OCI-LY3 (cell line): ENCODE results near the gene TAF11.

Experiments used
- H2AFZ ChIP-seq: fragments of 200-600, 300-600 bp; shearing (Covaris generic); 2 replicates; pipeline ENCODE4 v1.6.0; 2014; ENCODE audit warnings: antibody characterized with exemption, low read depth, low read length
- H3K27ac ChIP-seq: fragments of 200-600, 300-600 bp; sonication (generic); 2 replicates; pipeline ENCODE4 v1.5.1; 2014; ENCODE audit warnings: mild to moderate bottlenecking, low read length, moderate library complexity, mixed read lengths
- H3K27me3 ChIP-seq: fragments of 200-600, 300-600 bp; sonication (generic); 2 replicates; pipeline ENCODE4 v1.6.1; 2014; ENCODE audit warnings: low read depth, low read length, mixed read lengths
- H3K36me3 ChIP-seq: fragments of 200-600, 300-600 bp; sonication (generic); replicated peaks from 2 replicates; pipeline ENCODE3; 2014; ENCODE audit warnings: low read depth, low read length, mixed read lengths
- H3K4me1 ChIP-seq: fragments of 300-600, 200-600 bp; sonication (generic); 2 replicates; pipeline ENCODE4 v1.6.1; 2014; ENCODE audit warnings: low read length, mixed read lengths
- H3K4me2 ChIP-seq: fragments of 200-600, 300-600 bp; sonication (generic); 2 replicates; pipeline ENCODE4 v1.6.1; 2014; ENCODE audit warnings: low read length, mixed read lengths
- H3K4me3 ChIP-seq: fragments of 300-600, 200-600 bp; sonication (generic); 2 replicates; pipeline ENCODE4 v1.5.1; 2014; ENCODE audit warnings: antibody characterized with exemption, mild to moderate bottlenecking, low read length, moderate library complexity
- H3K79me2 ChIP-seq: fragments of 300-600, 200-600 bp; shearing (Covaris generic); 2 replicates; pipeline ENCODE4 v1.6.1; 2014; ENCODE audit warnings: mild to moderate bottlenecking, low read length, mixed read lengths
- H3K9ac ChIP-seq: fragments of 300-600, 200-600 bp; shearing (Covaris generic); 2 replicates; pipeline ENCODE4 v1.6.0; 2014; ENCODE audit warnings: mild to moderate bottlenecking, low read length, moderate library complexity
- H3K9me3 ChIP-seq: fragments of 200-600, 300-600 bp; shearing (Covaris generic); 2 replicates; pipeline ENCODE4 v1.6.1; 2014; ENCODE audit warnings: low read length, mixed read lengths; ENCODE audit not compliant: insufficient read depth
- H4K20me1 ChIP-seq: fragments of 200-600, 300-600 bp; sonication (generic); 2 replicates; pipeline ENCODE4 v1.6.1; 2016; ENCODE audit warnings: low read length, mixed read lengths; ENCODE audit not compliant: insufficient read depth
- EZH2phosphoT487 ChIP-seq: fragments of 200-600 bp; shearing (Covaris generic); IDR thresholded peaks from 2 replicates; pipeline ENCODE4 v1.6.1; 2018; ENCODE audit warnings: antibody characterized with exemption, mixed run types, low read depth
- TF ChIP-seq, protein P1 (sequence below): fragments of 200-600, 300-600 bp; sonication (generic); IDR thresholded peaks from 2 replicates; pipeline ENCODE4 v1.5.1; 2014; ENCODE audit warnings: antibody characterized with exemption, low read length, low read depth

TAF11 gene

DNA sequence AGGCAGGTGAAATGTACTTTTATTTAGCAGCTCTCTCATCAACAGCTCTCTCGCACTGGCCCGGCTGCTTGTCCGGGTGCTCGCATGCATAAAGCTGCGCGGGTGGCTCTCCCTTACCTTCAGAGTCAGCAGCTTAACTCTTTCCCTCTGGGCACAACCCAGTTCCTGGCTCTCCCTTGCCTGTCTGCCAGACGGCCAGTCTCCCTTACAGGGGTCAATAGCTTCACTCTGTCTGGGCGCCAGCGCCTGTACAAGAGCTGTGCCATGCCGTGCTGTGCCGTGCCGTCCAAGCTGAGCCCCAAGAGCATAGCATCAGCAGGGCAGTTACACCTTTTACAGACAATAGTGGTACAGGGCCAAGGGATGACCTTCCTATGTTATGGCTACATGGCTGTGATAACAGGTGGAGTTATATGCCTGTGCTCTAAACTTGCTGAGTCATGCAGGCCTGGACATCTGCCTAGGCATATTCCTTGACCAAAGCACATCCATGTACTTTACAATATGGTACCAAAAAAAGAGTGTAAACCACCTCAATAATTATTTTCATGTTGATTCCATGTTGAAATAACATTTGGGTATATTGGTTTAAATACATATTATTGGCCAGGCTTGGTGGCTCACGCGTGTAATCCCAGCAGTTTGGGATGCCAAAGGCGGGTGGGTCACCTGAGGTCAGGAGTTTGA lies 48.0 kb downstream of the TAF11 start:
- Histone ChIP-seq H3K36me3 (peaks cover 3% of the 10 kb centered on the region), H3K27ac (no peak overlapping the region)

DNA sequence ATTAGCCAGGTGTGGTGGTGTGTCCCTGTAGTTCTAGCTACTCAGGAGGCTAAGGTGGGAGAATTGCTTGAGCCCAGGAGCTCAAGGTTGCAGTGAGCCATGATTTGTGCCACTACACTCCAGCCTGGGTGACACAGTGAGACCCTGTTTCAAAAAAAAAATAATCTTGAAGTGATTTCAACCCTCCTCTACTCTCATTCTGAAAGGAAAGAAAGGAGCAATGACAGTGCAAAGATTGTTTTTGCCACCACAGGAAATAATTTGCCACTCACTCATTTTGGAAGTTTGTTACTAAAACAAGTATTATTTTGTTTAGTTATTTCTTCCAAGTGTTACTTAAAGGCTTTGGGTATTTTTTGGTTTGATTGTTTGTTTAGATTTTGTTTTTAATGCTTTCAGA lies 50.3 kb downstream of the TAF11 start:
- no peak overlapping the region for H3K27ac ChIP-seq
- no peak overlapping the region for H3K9ac ChIP-seq
- peaks cover 7% of the 10 kb centered on the region for H3K36me3 ChIP-seq
- no peak overlapping the region for H3K4me3 ChIP-seq
- H2AFZ ChIP-seq, result no peak overlapping the region
- H3K27me3 ChIP-seq, result no peaks in the 10 kb centered on the region
- no peak overlapping the region for H3K4me2 ChIP-seq
- H3K9me3 ChIP-seq, result no peaks in the 10 kb centered on the region
- H3K79me2 ChIP-seq, result no peaks in the 10 kb centered on the region
- H3K4me1 ChIP-seq, result no peaks in the 10 kb centered on the region
- no peaks in the 10 kb centered on the region for H4K20me1 ChIP-seq
- no peak for TF ChIP-seq EZH2phosphoT487
- TF ChIP-seq, protein P1, sequence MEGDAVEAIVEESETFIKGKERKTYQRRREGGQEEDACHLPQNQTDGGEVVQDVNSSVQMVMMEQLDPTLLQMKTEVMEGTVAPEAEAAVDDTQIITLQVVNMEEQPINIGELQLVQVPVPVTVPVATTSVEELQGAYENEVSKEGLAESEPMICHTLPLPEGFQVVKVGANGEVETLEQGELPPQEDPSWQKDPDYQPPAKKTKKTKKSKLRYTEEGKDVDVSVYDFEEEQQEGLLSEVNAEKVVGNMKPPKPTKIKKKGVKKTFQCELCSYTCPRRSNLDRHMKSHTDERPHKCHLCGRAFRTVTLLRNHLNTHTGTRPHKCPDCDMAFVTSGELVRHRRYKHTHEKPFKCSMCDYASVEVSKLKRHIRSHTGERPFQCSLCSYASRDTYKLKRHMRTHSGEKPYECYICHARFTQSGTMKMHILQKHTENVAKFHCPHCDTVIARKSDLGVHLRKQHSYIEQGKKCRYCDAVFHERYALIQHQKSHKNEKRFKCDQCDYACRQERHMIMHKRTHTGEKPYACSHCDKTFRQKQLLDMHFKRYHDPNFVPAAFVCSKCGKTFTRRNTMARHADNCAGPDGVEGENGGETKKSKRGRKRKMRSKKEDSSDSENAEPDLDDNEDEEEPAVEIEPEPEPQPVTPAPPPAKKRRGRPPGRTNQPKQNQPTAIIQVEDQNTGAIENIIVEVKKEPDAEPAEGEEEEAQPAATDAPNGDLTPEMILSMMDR, result no peak

More for the DNA sequence above, 48.0 kb downstream of the TAF11 start:
- Histone ChIP-seq H2AFZ (no peak overlapping the region), H3K4me1 (no peaks in the 10 kb centered on the region), H3K4me2 (no peak overlapping the region), H3K9me3 (no peaks in the 10 kb centered on the region), H3K9ac (no peak overlapping the region), H4K20me1 (no peaks in the 10 kb centered on the region), H3K4me3 (no peak overlapping the region), H3K27me3 (no peaks in the 10 kb centered on the region), H3K79me2 (no peaks in the 10 kb centered on the region)
- TF ChIP-seq EZH2phosphoT487, result no peak
- TF ChIP-seq, protein P1, result no peak

DNA sequence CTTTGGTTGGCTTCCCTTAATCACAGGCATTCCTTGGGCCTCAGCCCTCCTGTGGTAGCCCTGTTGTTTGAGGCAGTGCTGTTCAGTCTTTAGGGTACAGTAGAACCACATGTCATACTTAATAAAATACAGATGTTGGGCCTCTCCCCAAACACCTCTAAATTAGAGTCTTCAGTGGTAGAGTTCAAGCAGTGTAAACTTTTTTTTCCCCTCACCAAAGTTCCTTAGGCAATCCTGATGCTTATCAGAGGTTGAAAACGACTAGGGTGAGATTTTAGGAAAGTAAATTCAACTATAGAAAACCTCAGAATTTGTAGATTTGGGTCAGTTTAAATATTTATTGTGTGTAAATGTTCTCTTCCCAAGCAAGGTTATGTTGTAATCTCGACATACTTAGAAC lies 51.4 kb downstream of the TAF11 start:
- Histone ChIP-seq H3K36me3 (peaks cover 7% of the 10 kb centered on the region), H3K9ac (no peak overlapping the region), H3K4me3 (no peak overlapping the region), H3K79me2 (no peaks in the 10 kb centered on the region), H4K20me1 (no peaks in the 10 kb centered on the region), H3K9me3 (no peaks in the 10 kb centered on the region), H2AFZ (no peak overlapping the region), H3K27me3 (no peaks in the 10 kb centered on the region), H3K4me1 (no peaks in the 10 kb centered on the region), H3K27ac (no peak overlapping the region), H3K4me2 (no peak overlapping the region)
- TF ChIP-seq, protein P1, result no peak
- no peak for TF ChIP-seq EZH2phosphoT487

DNA sequence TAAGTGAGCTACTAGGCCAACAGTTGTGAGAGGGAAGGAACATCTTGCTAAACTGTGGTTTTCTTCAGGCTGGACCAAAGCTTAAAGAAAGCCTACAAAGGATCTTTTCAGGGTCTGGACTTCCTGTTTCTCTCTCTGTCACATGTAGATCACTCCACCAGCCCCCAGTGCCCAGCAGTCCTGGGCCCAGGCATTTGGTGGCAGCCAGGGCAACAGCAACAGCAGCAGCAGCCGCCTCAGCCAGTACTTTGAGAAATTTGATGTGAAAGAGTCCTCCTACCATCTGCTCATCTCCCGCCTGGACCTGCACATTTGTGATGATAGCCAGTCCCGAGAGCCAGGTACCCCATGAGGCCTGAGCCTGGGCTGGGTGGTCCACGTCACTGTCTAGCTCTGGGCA lies 51.8 kb downstream of the TAF11 start:
- H3K9ac ChIP-seq, result no peak overlapping the region
- no peaks in the 10 kb centered on the region for H4K20me1 ChIP-seq
- no peaks in the 10 kb centered on the region for H3K79me2 ChIP-seq
- H3K9me3 ChIP-seq, result no peaks in the 10 kb centered on the region
- no peak for TF ChIP-seq EZH2phosphoT487
- TF ChIP-seq, protein P1, result no peak
- no peak overlapping the region for H3K4me2 ChIP-seq
- H3K4me3 ChIP-seq, result no peak overlapping the region
- peaks cover 7% of the 10 kb centered on the region for H3K36me3 ChIP-seq
- H3K27me3 ChIP-seq, result no peaks in the 10 kb centered on the region
- H2AFZ ChIP-seq, result no peak overlapping the region
- H3K27ac ChIP-seq, result no peak overlapping the region
- no peaks in the 10 kb centered on the region for H3K4me1 ChIP-seq
